ENCODE results near the gene AEBP1.

Gene AEBP1

GRCh38 chr7:44103923-44104859 is at the start of gene AEBP1:
Gene AEBP1, plus strand, starts transcription at chr7:44104345. Its CDS starts 321 bp downstream, at chr7:44104666.
- DNase-seq: peak; percentile 27

GRCh38 chr7:44056681-44057080 is 47.5 kb upstream of the AEBP1 start:
- no peak for DNase-seq

- DNase-seq: no peak
Observed at GRCh38 chr7:44057181-44057848, 46.8 kb upstream of the AEBP1 start.

DNA sequence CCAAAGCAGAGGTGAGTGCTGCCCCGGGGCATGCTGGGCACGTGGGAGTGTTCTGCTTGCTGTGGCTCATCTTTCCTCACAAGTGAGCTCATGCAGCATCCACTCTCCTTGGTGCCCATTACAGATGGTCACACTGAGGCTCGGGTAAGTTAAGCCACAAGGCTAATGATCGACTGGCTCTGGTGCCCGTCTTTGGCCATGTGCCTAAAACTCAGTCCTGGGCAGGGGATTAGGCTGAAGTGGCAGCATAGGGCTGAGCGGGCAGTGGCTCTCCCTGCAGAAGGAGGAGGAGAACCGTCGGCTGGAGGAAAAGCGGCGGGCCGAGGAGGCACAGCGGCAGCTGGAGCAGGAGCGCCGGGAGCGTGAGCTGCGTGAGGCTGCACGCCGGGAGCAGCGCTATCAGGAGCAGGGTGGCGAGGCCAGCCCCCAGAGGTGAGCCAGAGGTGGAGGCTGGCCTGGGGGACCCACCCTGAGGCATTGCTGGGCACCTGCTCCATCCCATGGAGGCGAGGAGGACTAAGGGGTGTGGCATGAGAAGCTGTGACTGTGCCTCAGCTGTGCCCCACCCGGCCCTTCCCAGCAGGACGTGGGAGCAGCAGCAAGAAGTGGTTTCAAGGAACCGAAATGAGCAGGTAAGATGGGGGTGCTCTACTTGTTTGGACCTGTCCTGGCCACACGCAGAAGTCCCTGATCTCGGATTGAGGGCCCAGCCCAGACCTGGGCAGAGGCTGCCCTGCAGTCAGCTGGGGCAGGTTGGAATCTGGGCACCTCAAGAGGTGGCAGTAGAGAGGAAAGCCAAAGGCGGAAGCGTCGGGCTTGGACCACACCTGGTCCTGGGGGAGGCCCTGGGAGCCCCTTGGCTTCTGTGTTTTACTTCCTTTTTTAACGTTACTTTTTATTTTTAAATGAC is 46.0 kb upstream of the AEBP1 start:
- DNase-seq: no peak

- no peak for DNase-seq
Observed at GRCh38 chr7:44058759-44059218, 45.4 kb upstream of the AEBP1 start.

DNA sequence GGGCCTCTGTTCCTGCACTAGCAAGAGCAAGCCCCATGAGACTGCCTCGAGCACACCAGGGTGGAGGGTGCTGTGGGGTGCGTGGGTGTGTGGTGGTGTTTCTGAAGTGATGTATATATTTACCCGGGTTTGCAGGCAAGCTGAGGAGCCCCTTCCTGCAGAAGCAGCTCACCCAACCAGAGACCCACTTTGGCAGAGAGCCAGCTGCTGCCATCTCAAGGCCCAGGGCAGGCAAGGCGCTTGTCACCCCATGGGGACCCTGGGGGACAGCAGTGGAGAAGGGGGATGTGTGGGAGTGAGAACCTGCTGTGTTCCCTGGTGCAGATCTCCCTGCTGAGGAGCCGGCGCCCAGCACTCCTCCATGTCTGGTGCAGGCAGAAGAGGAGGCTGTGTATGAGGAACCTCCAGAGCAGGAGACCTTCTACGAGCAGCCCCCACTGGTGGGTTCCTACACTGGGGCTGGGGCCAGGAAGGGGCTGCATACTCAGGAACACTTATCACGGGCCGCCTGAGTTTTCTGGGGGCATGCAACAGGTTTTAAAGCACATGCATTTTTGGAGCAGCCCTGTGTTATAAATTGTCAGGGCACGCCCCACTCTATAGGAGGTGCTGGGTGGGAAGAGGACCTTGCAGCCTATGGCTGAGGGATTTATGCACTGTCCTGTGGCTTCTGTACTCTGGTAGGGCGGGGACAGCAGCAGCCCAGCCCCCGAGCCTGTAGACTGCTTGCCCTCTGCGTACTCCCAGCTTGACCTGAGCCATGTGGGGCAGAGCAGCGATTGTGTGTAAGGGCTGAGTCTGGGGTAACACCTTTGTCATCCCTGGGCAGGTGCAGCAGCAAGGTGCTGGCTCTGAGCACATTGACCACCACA is 44.7 kb upstream of the AEBP1 start:
- DNase-seq: no peak

- DNase-seq: no peak
Observed at GRCh38 chr7:44060091-44060947, 43.8 kb upstream of the AEBP1 start.

DNA sequence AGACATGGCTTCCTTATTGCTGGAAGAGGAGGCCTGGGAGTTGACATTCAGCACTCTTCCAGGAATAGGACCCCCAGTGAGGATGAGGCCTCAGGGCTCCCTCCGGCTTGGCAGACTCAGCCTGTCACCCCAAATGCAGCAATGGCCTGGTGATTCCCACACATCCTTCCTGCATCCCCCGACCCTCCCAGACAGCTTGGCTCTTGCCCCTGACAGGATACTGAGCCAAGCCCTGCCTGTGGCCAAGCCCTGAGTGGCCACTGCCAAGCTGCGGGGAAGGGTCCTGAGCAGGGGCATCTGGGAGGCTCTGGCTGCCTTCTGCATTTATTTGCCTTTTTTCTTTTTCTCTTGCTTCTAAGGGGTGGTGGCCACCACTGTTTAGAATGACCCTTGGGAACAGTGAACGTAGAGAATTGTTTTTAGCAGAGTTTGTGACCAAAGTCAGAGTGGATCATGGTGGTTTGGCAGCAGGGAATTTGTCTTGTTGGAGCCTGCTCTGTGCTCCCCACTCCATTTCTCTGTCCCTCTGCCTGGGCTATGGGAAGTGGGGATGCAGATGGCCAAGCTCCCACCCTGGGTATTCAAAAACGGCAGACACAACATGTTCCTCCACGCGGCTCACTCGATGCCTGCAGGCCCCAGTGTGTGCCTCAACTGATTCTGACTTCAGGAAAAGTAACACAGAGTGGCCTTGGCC is 43.0 kb upstream of the AEBP1 start:
- no peak for DNase-seq

GRCh38 chr7:44061645-44062179 is 42.4 kb upstream of the AEBP1 start:
- DNase-seq: no peak

DNA sequence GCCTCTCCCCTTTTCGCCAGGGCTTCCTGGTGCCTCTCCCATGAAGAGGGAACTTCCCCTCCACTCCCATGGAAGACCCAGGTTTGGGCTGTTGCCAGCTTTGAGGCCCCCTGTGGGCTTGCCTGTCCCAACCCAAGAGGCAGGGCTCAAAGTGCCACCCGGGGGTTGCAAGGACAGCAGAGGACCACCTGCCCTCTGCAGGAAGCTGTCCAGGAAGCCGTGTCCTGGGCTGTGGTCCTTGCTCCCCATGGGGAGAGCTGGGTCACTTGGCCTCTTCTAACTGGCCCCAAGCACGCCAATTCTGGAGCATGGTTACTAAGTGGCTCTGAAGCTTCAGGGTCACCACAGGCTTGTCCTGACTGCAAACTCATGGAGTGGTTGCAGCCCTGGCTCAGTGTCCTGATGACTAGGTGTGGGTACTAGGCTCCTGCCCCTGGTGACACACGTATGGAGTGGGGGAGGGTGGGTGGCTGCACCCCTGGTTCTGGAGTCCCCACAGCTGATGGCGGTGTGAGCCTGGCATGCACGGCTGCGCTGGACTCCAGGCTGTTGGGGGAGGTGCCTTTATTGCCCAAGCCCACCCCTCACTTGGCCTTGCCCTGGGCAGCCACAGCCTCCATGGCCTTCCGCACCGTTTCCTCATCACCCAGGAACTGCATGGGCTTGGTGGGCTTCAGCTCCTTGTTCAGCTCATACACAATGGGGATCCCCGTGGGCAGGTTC is 41.8 kb upstream of the AEBP1 start:
- peak; percentile 28 for DNase-seq

DNA sequence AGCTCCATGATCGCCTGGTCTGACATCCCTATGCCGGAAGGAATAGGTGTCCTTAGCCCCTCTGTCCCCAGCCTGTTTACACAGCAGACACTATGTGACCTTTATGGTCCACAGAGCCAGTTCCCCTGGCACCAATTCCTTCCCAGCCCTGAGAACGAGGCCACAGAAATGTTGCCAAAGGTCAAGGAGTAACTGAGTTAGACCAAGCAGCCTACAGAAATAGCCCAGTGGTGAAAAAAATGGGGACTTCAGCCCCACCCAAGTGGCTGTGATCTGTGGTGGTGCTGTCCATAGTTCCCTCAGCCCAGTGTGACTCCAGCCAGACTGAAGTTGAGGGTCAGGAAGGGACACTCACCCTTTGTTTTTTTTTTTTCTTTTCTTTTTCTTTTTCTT is 41.2 kb upstream of the AEBP1 start:
- no peak for DNase-seq

DNA sequence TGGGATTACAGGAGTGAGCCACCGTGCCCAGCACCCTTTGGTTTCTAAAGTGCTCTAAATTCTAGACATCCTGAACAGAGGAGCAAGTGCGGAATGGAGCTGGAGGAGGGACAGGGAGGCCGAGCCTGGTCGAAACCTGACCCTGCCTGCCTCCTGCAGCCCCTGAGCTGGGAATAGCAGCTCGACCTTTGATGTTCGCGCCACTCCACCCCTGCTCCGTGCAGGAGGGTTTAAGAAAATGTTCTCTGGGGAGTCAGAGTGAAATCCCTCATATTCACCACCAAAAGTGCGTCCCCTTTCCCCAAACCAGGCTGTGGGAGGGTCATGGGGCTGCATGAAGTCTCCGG is 40.6 kb upstream of the AEBP1 start:
- DNase-seq: no peak

- no peak for DNase-seq
Observed at GRCh38 chr7:44063894-44064651, 40.1 kb upstream of the AEBP1 start.

DNA sequence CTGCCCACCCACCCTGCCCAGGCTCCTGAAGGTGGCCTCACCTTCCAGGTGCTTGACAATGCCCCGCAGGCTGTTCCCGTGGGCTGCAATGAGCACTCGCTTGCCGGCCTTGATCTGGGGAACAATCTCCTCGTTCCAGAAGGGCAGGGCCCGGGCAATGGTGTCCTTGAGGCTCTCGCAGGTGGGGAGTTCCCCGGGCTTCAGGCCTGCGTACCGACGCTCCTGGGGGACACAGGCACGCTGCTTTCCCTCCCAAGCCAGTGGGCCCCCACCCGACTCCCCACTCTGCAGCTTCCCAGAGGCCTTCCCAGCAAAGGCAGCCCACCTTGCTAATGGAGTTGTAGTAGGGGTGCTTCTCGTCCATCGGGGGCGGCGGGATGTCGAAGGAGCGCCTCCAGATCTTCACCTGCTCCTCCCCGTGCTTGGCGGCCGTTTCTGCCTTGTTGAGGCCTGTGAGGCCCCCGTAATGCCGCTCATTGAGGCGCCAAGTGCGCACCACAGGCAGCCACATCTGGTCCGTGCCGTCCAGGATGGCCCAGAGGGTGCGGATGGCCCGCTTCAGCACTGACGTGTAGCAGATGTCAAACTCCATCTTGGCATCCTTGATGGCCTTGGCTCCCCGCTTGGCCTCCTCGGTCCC is 39.2 kb upstream of the AEBP1 start:
- DNase-seq: no peak

DNA sequence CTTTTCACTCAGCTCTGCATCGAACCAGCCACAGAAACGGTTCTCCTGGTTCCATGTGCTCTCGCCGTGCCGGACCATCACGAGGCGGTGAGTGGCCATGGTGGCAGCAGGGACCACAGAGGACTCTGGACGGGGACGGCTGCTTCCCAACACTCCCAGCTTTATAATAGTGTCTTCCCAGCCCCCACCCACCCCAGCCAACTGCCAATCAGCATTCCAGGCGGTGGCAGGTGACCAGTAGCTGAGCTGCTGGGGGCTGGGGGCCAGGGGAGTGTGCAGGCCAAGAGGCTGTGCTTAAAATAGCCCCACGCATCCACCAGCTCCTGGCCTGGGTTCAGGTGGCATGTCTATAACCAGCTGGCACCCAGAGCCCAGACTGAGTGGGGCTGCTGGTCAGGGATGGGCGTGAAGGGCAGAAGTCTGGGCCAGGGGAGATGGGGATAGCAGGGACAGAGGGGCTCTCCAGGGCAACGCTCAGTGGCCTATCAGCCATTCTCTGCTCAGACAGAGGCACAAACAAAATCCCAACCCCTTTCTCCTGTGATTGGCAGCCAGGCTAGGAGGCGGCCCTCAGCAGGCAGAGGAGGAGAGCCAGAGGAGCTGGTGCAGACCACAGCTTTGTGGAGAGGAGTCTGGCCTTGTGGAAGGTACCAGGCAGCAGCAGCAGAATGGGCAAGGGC is 38.6 kb upstream of the AEBP1 start, which contains the start of gene PGAM2:
TSS of gene PGAM2 (minus strand) at position 137 of the 680 bp plus-strand sequence. CDS start at position 99, 38 bp downstream.
- peak; percentile 64 for DNase-seq

DNA sequence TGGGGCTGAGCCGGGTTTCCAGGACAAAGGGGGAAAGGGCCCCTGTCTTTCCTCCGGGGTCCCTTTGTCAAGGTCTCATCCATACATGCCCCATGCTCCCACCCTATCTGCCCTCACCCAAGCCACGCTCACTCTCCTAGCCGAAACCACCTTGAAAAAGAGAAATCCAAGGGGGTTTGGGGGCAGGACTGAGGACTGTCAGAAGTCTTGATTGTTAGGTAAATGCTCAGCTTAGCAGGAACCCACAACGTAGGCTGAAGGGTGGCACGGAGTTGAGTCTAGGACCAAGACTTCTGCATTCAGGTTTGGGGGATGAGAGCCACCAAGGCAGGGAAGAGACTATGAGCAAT is 38.1 kb upstream of the AEBP1 start:
- no peak for DNase-seq

GRCh38 chr7:44066494-44067063 is 37.6 kb upstream of the AEBP1 start:
- no peak for DNase-seq
